ENCODE data around the gene OR10X1. TPM values are rescaled to one million over a fixed set of nuclear protein-coding genes. Genes with fewer than 3 reads are reported as not detected.

OR10X1 gene
- total RNA-seq, 1 experiment from 2014 or later = not detected

- no peak within 1 kb of the TSS for H2BK5ac ChIP-seq (ENCODE audit: insufficient read length, low read length)
- H3K23me2 ChIP-seq (ENCODE audit: insufficient read length, low read depth, low read length, poor library complexity, severe bottlenecking) = no peaks in the 10 kb centered on the region
- no peak within 1 kb of the TSS for H3K4me2 ChIP-seq (ENCODE audit: insufficient read depth, insufficient read length, low read length)
- no peak within 1 kb of the TSS for H2AK5ac ChIP-seq (ENCODE audit: insufficient read length, low read length)
- H3K27ac Mint-ChIP-seq = no peak within 1 kb of the TSS
- no peaks in the 10 kb centered on the region for H3K36me3 Mint-ChIP-seq (ENCODE audit: insufficient read depth in 1 of 3, low read depth in 3 of 3)
- no peak within 1 kb of the TSS for H4K5ac ChIP-seq (ENCODE audit: insufficient read length, low read depth, low read length)
- H3K27me3 ChIP-seq (ENCODE audit: insufficient read depth, low read length) = no peaks in the 10 kb centered on the region
- no peak within 1 kb of the TSS for H3K27ac ChIP-seq (ENCODE audit: insufficient read length, low read depth, low read length)
- no peak within 1 kb of the TSS for H3T11ph ChIP-seq (ENCODE audit: low read length)
- H3K9ac ChIP-seq (ENCODE audit: extremely low read depth, insufficient read length, low read length) = no peak within 1 kb of the TSS
- no peak within 1 kb of the TSS for H3K23ac ChIP-seq (ENCODE audit: insufficient read length, low read depth, low read length)
- no peak within 1 kb of the TSS for H3K56ac ChIP-seq (ENCODE audit: insufficient read length, low read depth, low read length)
- peaks cover 1% of the 10 kb centered on the region; the same call in 1 of the 2 replicates for H3K27me3 Mint-ChIP-seq (ENCODE audit: low read depth)
- H2BK15ac ChIP-seq (ENCODE audit: low read depth, low read length) = no peak within 1 kb of the TSS
- H2BK120ac ChIP-seq (ENCODE audit: low read depth, low read length, poor library complexity, severe bottlenecking) = no peak within 1 kb of the TSS
- no peak within 1 kb of the TSS for H4K8ac ChIP-seq (replicated peaks; ENCODE audit: insufficient read length, low read depth, low read length)
- no peaks in the 10 kb centered on the region for H3K79me1 ChIP-seq (ENCODE audit: insufficient read depth, low read depth, low read length, poor library complexity, severe bottlenecking)
- no peaks in the 10 kb centered on the region for H4K20me1 ChIP-seq (ENCODE audit: control insufficient read depth, insufficient read depth, insufficient read length)
- H2BK12ac ChIP-seq (ENCODE audit: insufficient read length, low read depth, low read length) = no peak within 1 kb of the TSS
- no peak within 1 kb of the TSS for H3K4ac ChIP-seq (ENCODE audit: low read depth, low read length)
- H2BK20ac ChIP-seq (ENCODE audit: low read depth, low read length, poor library complexity, severe bottlenecking) = no peak within 1 kb of the TSS
- no peaks in the 10 kb centered on the region for H3K9me3 ChIP-seq (ENCODE audit: control insufficient read depth, low read depth, low read length)
- H2AFZ ChIP-seq (ENCODE audit: low read length) = no peak within 1 kb of the TSS
- no peak within 1 kb of the TSS for H4K91ac ChIP-seq (ENCODE audit: insufficient read length, low read depth, low read length)
- no peak within 1 kb of the TSS for H3K18ac ChIP-seq (ENCODE audit: insufficient read length, low read depth, low read length)
- no peaks in the 10 kb centered on the region for H3K4me1 ChIP-seq (ENCODE audit: insufficient read depth, low read length)
- H3K4me3 Mint-ChIP-seq = no peak within 1 kb of the TSS
- no peaks in the 10 kb centered on the region for H3K9me3 Mint-ChIP-seq
- WGBS (ENCODE audit: extremely low coverage, insufficient read length, low lambda C conversion rate) = no CpG with 5 or more reads among the region's 3 CpGs
- H3K4me1 Mint-ChIP-seq = no peaks in the 10 kb centered on the region
- no peak within 1 kb of the TSS for H3K14ac ChIP-seq (ENCODE audit: insufficient read depth, low read length)
- no peak for DNase-seq
- no peaks in the 10 kb centered on the region for H3K79me2 ChIP-seq (ENCODE audit: insufficient read depth, low read length)
- TF ChIP-seq CTCF (conservative IDR thresholded peaks at IDR 0.05) = no peak
Observed at GRCh38 chr1:158570480-158570879, 9.2 kb downstream of the OR10X1 start, which contains the start of gene OR6P1. TSS of gene OR6P1 (minus strand) at chr1:158570580. CDS start at chr1:158563604, 6,976 bp downstream.

Measured in H9 (cell line).